H1 (cell line): ENCODE measurements around the gene CDK5RAP2.

ENCODE experiments used
- CTCF ChIP-seq, 3 experiments: IDR thresholded peaks; 1 replicate in 2 of 3; 2 replicates in 1 of 3; pipeline versions ENCODE4 v1.5.1 to v1.6.1; 2011; ENCODE audit warnings: low read length in 3 of 3, mild to moderate bottlenecking in 3 of 3, inconsistent platforms in 2 of 3, low read depth in 1 of 3, moderate library complexity in 1 of 3; ENCODE audit not compliant: insufficient read depth in 1 of 3; ENCODE audit errors: control extremely low read depth in 1 of 3
- FOSL1 ChIP-seq: IDR thresholded peaks from 2 replicates; pipeline ENCODE4 v1.6.1; 2011; ENCODE audit warnings: mild to moderate bottlenecking, low read depth, low read length, moderate library complexity; ENCODE audit not compliant: insufficient read depth
- GTF2F1 ChIP-seq: IDR thresholded peaks from 2 replicates; pipeline ENCODE4 v1.6.1; 2012; ENCODE audit warnings: low read depth, low read length, improper control_type of control experiment, borderline replicate concordance
- JUN ChIP-seq: IDR thresholded peaks from 2 replicates; pipeline ENCODE4 v1.6.1; 2011; ENCODE audit warnings: low read depth, mild to moderate bottlenecking, improper control_type of control experiment, low read length
- KDM1A ChIP-seq: fragments of 200-600, 300-600 bp; sonication (generic); IDR thresholded peaks from 2 replicates; pipeline ENCODE4 v1.7.1; 2016; ENCODE audit warnings: mild to moderate bottlenecking, low read length, borderline replicate concordance
- KDM4A ChIP-seq: IDR thresholded peaks from one replicate; pipeline ENCODE4 v1.7.1; 2012; ENCODE audit warnings: low read depth, mild to moderate bottlenecking, moderate library complexity, low read length, inconsistent platforms; ENCODE audit not compliant: severe bottlenecking
- MAX ChIP-seq: IDR thresholded peaks from 2 replicates; pipeline ENCODE4 v1.6.1; 2012; ENCODE audit warnings: inconsistent platforms
- POLR2A ChIP-seq, 2 experiments: IDR thresholded peaks; 1 replicate in 1 of 2; 2 replicates in 1 of 2; pipeline ENCODE4 v1.6.1; 2011; ENCODE audit warnings: low read depth in 2 of 2, low read length in 2 of 2, mild to moderate bottlenecking in 2 of 2; ENCODE audit errors: control extremely low read depth in 1 of 2
- POLR2AphosphoS5 ChIP-seq: IDR thresholded peaks from 2 replicates; pipeline ENCODE4 v1.6.1; 2011; ENCODE audit warnings: low read depth, low read length
- RAD21 ChIP-seq, 2 experiments: IDR thresholded peaks in 1 of 2; conservative IDR thresholded peaks in 1 of 2; 2 replicates each; pipeline ENCODE4 v1.6.1; 2011; ENCODE audit warnings: low read depth in 2 of 2, low read length in 2 of 2, improper control_type of control experiment in 1 of 2, inconsistent platforms in 1 of 2, mild to moderate bottlenecking in 1 of 2, moderate library complexity in 1 of 2
- SIX5 ChIP-seq: IDR thresholded peaks from 2 replicates; pipeline ENCODE4 v1.6.1; 2011; ENCODE audit warnings: mild to moderate bottlenecking, low read depth, low read length
- TAF1 ChIP-seq: IDR thresholded peaks from 2 replicates; pipeline ENCODE4 v1.6.1; 2011; ENCODE audit warnings: mild to moderate bottlenecking, low read depth, low read length

- TF ChIP-seq KDM4A (no peak), SIX5 (no peak), POLR2A (IDR thresholded peaks at IDR 0.05; ENCODE audit: control extremely low read depth in 1 of 2, low read depth in 2 of 2, low read length in 2 of 2) (no peak), KDM1A (no peak), CTCF (IDR thresholded peaks at IDR 0.05; ENCODE audit: control extremely low read depth in 1 of 3, insufficient read depth in 1 of 3, low read depth in 1 of 3, low read length in 3 of 3) (no peak), FOSL1 (no peak), MAX (no peak), POLR2AphosphoS5 (no peak), JUN (no peak), GTF2F1 (no peak), RAD21 (IDR thresholded peaks at IDR 0.05 in 1 of 2, conservative IDR thresholded peaks at IDR 0.05 in 1 of 2; ENCODE audit: low read depth in 2 of 2, low read length in 2 of 2) (no peak), TAF1 (no peak)
Observed at GRCh38 chr9:120434532-120434931, 145.4 kb downstream of the CDK5RAP2 start.
